Type B pancreatic cell (in vitro differentiated cells): ENCODE results near the gene DEXI. TPM values are rescaled to one million over a fixed set of nuclear protein-coding genes. Genes with fewer than 3 reads are reported as not detected.
"Not testable (repeated sequence)": the region's sequence is repeated elsewhere in the genome, so short reads cannot be mapped to it uniquely, and the experiment has no call there.

ENCODE experiments used
- DNase-seq: peaks from one replicate; pipeline ENCODE4 v3.0.0; 2021; ENCODE audit warnings: mixed read lengths; ENCODE audit not compliant: unreplicated experiment; ENCODE audit errors: extremely low spot score
- H3K27ac Mint-ChIP-seq: 2 replicates; pipeline ENCODE4 v1.8.0; 2021; ENCODE audit warnings: mild to moderate bottlenecking, mixed read lengths
- H3K27me3 Mint-ChIP-seq: 2 replicates; pipeline ENCODE4 v1.8.0; 2021; ENCODE audit warnings: mixed read lengths
- H3K36me3 Mint-ChIP-seq: 2 replicates; pipeline ENCODE4 v1.8.0; 2021; ENCODE audit warnings: mixed read lengths
- H3K4me1 Mint-ChIP-seq: one replicate; pipeline ENCODE4 v1.8.0; 2021; ENCODE audit warnings: mixed read lengths; ENCODE audit not compliant: unreplicated experiment
- H3K4me3 Mint-ChIP-seq: 2 replicates; pipeline ENCODE4 v1.8.0; 2021; ENCODE audit warnings: mild to moderate bottlenecking, mixed read lengths
- H3K9me3 Mint-ChIP-seq: 2 replicates; pipeline ENCODE4 v1.8.0; 2021; ENCODE audit warnings: mixed read lengths
- total RNA-seq: library from RNA; stranded (reverse); gene quantifications from 2 replicates; pipeline ENCODE4 v1.2.1, GENCODE V29; 2021; ENCODE audit warnings: low replicate concordance
- TF ChIP-seq, protein P1 (sequence below): fragments of 200-600 bp; sonication (generic); conservative IDR thresholded peaks from 2 replicates; pipeline ENCODE4 v1.5.0; 2021; ENCODE audit warnings: antibody characterized with exemption, mild to moderate bottlenecking

Gene DEXI
- total RNA-seq, 1 donor from 2014 or later, result 37.7 TPM

DNA sequence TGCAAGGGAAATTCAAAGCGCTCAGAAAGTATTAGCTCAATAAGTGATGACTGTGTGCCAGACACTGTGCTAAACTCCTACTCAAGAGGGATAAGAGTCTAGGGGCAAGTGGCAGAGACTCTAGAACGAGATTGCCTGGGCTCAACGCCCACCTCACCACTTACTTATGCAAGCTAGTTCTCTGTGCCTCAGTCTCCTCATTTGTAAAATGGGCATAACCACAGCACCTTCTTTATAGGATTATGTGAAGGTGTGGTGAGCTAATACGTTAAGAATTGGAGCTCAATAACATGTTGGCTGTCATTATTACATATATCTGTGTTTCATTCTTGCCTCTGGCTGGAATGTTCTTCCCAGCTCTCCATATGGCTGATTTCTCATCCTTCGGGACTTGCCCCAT lies 15.4 kb downstream of the DEXI start:
- Mint-ChIP-seq H3K27me3 (no peaks in the 10 kb centered on the region), H3K4me1 (no peaks in the 10 kb centered on the region), H3K4me3 (no peak overlapping the region), H3K9me3 (no peaks in the 10 kb centered on the region), H3K27ac (no peak overlapping the region), H3K36me3 (peaks cover 13% of the 10 kb centered on the region)
- TF ChIP-seq, protein P1, sequence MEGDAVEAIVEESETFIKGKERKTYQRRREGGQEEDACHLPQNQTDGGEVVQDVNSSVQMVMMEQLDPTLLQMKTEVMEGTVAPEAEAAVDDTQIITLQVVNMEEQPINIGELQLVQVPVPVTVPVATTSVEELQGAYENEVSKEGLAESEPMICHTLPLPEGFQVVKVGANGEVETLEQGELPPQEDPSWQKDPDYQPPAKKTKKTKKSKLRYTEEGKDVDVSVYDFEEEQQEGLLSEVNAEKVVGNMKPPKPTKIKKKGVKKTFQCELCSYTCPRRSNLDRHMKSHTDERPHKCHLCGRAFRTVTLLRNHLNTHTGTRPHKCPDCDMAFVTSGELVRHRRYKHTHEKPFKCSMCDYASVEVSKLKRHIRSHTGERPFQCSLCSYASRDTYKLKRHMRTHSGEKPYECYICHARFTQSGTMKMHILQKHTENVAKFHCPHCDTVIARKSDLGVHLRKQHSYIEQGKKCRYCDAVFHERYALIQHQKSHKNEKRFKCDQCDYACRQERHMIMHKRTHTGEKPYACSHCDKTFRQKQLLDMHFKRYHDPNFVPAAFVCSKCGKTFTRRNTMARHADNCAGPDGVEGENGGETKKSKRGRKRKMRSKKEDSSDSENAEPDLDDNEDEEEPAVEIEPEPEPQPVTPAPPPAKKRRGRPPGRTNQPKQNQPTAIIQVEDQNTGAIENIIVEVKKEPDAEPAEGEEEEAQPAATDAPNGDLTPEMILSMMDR, result no peak
- DNase-seq, result no peak

DNA sequence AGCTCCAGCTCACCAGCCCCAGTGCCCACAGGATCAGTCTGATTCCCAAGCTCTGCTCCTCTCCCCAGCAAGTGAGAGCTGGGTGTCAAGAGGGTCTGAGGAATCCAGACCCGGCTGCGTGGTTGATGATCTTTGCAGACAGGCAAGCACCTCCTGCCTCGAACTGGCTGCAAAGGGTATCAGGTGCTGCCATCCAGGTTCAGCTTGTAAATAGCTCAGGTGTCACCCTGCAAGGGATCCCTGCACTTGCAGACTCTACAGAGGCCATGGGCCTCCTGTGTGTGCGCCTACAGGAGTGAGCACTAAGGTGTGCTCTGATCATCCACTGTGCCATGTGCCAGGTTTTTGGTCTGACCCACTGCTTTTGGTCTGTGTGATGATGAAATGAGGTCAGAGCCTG lies 16.2 kb downstream of the DEXI start:
- no peak for DNase-seq
- no peak overlapping the region for H3K27ac Mint-ChIP-seq
- H3K4me3 Mint-ChIP-seq, result no peak overlapping the region
- TF ChIP-seq, protein P1, result no peak
- no peaks in the 10 kb centered on the region for H3K9me3 Mint-ChIP-seq
- no peaks in the 10 kb centered on the region for H3K4me1 Mint-ChIP-seq
- H3K27me3 Mint-ChIP-seq, result no peaks in the 10 kb centered on the region
- peaks cover 13% of the 10 kb centered on the region for H3K36me3 Mint-ChIP-seq

DNA sequence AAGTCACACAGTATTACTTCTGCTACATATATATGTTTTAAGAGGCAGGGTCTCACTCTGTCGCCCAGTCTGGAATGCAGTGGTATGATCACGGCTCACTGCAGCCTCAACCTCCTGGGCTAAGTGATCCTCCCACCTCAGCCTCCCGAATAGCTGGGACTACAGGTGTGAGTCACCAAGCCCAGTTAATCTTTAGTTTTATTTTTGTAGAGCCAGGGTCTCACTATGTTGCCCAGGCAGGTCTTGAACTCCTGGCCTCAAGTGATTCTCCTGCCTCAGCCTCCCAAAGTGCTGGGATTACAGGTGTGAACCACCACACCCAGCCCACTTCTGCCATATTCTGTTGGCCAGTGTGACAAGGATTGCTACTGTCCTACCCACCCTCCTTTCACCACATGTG lies 17.0 kb downstream of the DEXI start:
- not testable (repeated sequence) for H3K27me3 Mint-ChIP-seq, DNase-seq, H3K9me3 Mint-ChIP-seq, H3K4me1 Mint-ChIP-seq, H3K27ac Mint-ChIP-seq, H3K4me3 Mint-ChIP-seq
- peaks cover 13% of the 10 kb centered on the region for H3K36me3 Mint-ChIP-seq

DNA sequence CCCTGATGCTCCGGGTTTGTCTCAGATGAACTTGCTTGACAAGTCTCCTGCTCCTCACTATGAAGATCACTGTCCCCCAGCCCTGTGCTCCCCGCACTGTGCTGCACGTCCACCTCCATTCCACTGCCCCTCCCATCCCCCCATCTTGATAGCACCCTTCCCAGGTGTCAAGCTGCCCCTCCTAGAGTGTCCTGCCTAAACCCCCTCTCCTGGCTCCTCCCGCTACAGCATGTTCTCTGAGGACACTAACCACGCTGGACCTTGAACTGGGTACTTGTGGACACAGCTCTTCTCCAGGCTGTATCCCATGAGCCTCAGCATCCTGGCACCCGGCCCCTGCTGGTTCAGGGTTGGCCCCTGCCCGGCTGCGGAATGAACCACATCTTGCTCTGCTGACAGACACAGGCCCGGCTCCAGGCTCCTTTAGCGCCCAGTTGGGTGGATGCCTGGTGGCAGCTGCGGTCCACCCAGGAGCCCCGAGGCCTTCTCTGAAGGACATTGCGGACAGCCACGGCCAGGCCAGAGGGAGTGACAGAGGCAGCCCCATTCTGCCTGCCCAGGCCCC lies 18.5 kb downstream of the DEXI start:
- Mint-ChIP-seq H3K9me3 (no peaks in the 10 kb centered on the region), H3K4me3 (no peak overlapping the region), H3K36me3 (peaks cover 9% of the 10 kb centered on the region), H3K27ac (no peak overlapping the region), H3K27me3 (no peaks in the 10 kb centered on the region), H3K4me1 (peaks cover 2% of the 10 kb centered on the region)
- no peak for DNase-seq
- TF ChIP-seq, protein P1, result no peak

DNA sequence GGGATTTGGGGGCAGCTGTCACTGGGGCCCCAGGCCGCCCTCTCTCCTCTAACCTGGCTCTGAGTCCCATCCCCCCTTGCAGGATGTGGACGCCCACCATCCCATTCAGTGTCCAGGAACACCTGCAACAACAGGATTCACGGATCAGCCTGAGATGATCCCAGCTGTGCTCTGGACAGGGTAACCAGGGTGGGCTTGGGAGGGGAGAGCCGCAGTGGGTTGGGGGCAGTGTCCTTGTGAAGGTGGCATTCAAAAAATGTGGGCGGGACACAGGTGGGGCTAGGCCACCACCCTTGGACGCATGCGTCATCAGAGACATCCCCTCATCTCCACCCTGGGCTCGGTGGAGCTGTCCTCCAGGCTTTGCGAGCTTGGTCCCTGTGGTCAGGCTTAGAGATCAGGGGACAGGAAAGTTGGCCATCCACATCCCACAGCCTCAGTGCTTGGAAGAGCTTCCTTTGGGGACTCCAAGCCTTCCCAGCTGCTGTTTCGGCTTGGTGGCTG lies 19.1 kb downstream of the DEXI start:
- Mint-ChIP-seq H3K27ac (no peak overlapping the region), H3K36me3 (peaks cover 9% of the 10 kb centered on the region), H3K27me3 (no peaks in the 10 kb centered on the region), H3K4me1 (peaks cover 5% of the 10 kb centered on the region), H3K4me3 (no peak overlapping the region), H3K9me3 (no peaks in the 10 kb centered on the region)
- TF ChIP-seq, protein P1, result no peak
- no peak for DNase-seq

DNA sequence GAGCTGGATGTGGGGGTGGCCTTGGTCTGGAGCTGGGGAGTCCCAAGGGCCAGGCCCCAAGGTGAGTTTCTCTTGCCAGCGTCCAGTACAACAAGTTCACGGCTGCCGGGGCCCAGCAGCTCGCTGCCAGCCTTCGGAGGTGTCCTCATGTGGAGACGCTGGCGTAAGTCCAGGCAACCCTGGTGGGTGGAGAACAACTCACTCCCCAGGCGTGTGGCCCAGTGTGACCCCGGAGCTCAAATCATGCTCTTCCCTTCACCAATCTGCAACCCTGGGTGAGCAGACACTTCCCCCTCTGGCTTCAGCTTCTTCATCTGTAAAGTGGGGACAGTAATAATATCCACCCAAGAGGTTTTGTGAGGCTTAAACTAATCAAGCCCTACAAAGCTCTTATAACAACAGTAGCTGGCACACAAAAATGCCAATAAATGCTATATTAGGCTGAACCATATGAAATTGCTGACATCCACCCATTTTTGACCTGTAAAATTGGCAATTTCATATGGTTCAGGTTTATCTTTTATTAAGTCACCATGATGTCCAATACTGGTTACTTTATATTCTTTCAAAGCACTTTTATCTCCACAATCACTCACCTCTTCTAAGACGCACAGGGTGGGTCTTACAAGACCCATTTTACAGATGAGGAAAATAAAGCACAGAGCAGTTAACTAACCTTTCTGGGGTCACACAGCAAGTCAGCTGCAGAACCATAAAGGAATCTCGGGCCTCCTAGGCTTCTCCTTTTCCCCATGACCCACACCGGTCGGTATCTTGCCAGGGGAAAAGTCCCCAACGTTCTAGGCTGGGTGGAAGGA lies 19.7 kb downstream of the DEXI start:
- Mint-ChIP-seq H3K36me3 (peaks cover 4% of the 10 kb centered on the region), H3K4me1 (peaks cover 5% of the 10 kb centered on the region), H3K4me3 (no peak overlapping the region), H3K27ac (no peak overlapping the region), H3K9me3 (no peaks in the 10 kb centered on the region), H3K27me3 (no peaks in the 10 kb centered on the region)
- no peak for DNase-seq
- TF ChIP-seq, protein P1, result no peak
